PC-9 (cell line): ENCODE data around the gene CST5.

Experiments
- CTCF ChIP-seq: fragments of 200-600 bp; sonication (generic); conservative IDR thresholded peaks from 2 replicates; pipeline ENCODE4 v1.6.1; 2017; ENCODE audit warnings: mixed run types, antibody characterized with exemption, mild to moderate bottlenecking, moderate library complexity
- EZH2 ChIP-seq: fragments of 200-600 bp; sonication (generic); IDR thresholded peaks from 2 replicates; pipeline ENCODE4 v1.8.0; 2017; ENCODE audit warnings: antibody characterized with exemption, low read depth

- no peak for TF ChIP-seq CTCF
- no peak for TF ChIP-seq EZH2
Measured at GRCh38 chr20:23920408-23921325, 41.1 kb upstream of the CST5 start.
